Stomach (tissue), 9 donors: ENCODE measurements around the gene UBXN11. TPM values are rescaled to one million over a fixed set of nuclear protein-coding genes. Genes with fewer than 3 reads are reported as not detected.

Experiments used
- DNase-seq, 2 donors: peaks; one replicate each; pipeline versions ENCODE4 v3.0.0 to v3.0.0-alpha.2; 2013 to 2019
- H3K27ac ChIP-seq, 5 donors: fragments of 200-600 bp in 4 of 5; sonication (generic) in 4 of 5; one replicate each; pipeline ENCODE4 v1.5.1; 2013 to 2019; ENCODE audit warnings: mild to moderate bottlenecking in 1 of 5, moderate library complexity in 1 of 5
- H3K27me3 ChIP-seq, 3 donors: fragments of 200-600 bp; sonication (generic); one replicate each; pipeline ENCODE4 v1.5.1; 2017 to 2019; ENCODE audit warnings: mixed run types in 1 of 3
- H3K36me3 ChIP-seq, 4 donors: fragments of 200-600 bp; sonication (generic); 1 replicate in 3 of 4; 2 replicates in 1 of 4; pipeline ENCODE4 v1.5.1; 2016 to 2019
- H3K4me1 ChIP-seq, 4 donors: fragments of 200-600 bp; sonication (generic); one replicate each; pipeline ENCODE4 v1.5.1; 2016 to 2019
- H3K4me3 ChIP-seq, 4 donors: fragments of 200-600 bp; sonication (generic) in 3 of 4; one replicate each; pipeline ENCODE4 v1.5.1; 2016 to 2019; ENCODE audit warnings: mild to moderate bottlenecking in 1 of 4
- H3K9me3 ChIP-seq, 4 donors: fragments of 200-600 bp; sonication (generic); one replicate each; pipeline ENCODE4 v1.5.1; 2016 to 2019
- EP300 ChIP-seq: sonication (generic); formaldehyde crosslinking; IDR thresholded peaks from one replicate; pipeline ENCODE4 v1.6.1; 2017; ENCODE audit warnings: antibody characterized with exemption
- POLR2A ChIP-seq, 4 donors: fragments of 450-650 bp; IDR thresholded peaks; one replicate each; pipeline ENCODE4 v1.6.1; 2016; ENCODE audit warnings: antibody characterized with exemption in 4 of 4, control low read depth in 2 of 4, mild to moderate bottlenecking in 1 of 4, moderate library complexity in 1 of 4
- POLR2AphosphoS5 ChIP-seq, 3 donors: sonication (generic); formaldehyde crosslinking; IDR thresholded peaks; one replicate each; pipeline ENCODE4 v1.6.1; 2016; ENCODE audit warnings: antibody characterized with exemption in 3 of 3
- WGBS, 5 donors: extraction: QIAGEN DNeasy Blood & Tissue Kit in 3 of 5; methylation state at CpG; one replicate each; pipeline versions ENCODE4 v1.1.5 to v1.1.7; 2013 to 2018; 5-methylcytosine and 5-hydroxymethylcytosine counted together
- intact Hi-C: fragments of 100-400 bp; cut with DNase I; formaldehyde crosslinking; loops from one replicate; pipeline ENCODE4 v1.15.1; 2023; ENCODE audit warnings: low total_unique reads
- polyA plus RNA-seq, 3 donors: library from polyadenylated mRNA; stranded (reverse); fragments of 200-250 nt; gene quantifications; one replicate each; pipeline ENCODE4 v1.2.3, GENCODE V29; 2013
- total RNA-seq, 5 donors: library from RNA; depleted of rRNA; stranded (reverse); fragments of >200 nt; gene quantifications; one replicate each; pipeline versions ENCODE4 v1.1.0 to v1.2.3, GENCODE V29; 2014 to 2016
- TF ChIP-seq, protein P1 (sequence below), 7 experiments: fragments of 450-650 bp in 4 of 7; fragments of 200-600 bp in 3 of 7; sonication (generic) in 3 of 7; IDR thresholded peaks; one replicate each; pipeline ENCODE4 v1.5.1; 2016 to 2019; ENCODE audit warnings: antibody characterized with exemption in 7 of 7, control low read depth in 2 of 7, mild to moderate bottlenecking in 1 of 7
- donor health status: healthy with polysubstance abuse.
- donor health status: Bipolar disorder and iron deficiency.
- donor health status: healthy.

The UBXN11 gene
- total and polyA plus RNA-seq, 8 donors, result 7.3 to 26.3 (median 12.6) TPM

- DNase-seq, result no peak
- Histone ChIP-seq H3K9me3 (no peaks in the 10 kb centered on the region), H3K36me3 (no peaks in the 10 kb centered on the region), H3K27ac (no peak overlapping the region), H3K27me3 (peaks cover 0 to 14% (median 0%) of the 10 kb centered on the region in 3 donors), H3K4me1 (peaks cover 0 to 25% (median 10%) of the 10 kb centered on the region in 4 donors), H3K4me3 (no peak overlapping the region)
- TF ChIP-seq, protein P1, sequence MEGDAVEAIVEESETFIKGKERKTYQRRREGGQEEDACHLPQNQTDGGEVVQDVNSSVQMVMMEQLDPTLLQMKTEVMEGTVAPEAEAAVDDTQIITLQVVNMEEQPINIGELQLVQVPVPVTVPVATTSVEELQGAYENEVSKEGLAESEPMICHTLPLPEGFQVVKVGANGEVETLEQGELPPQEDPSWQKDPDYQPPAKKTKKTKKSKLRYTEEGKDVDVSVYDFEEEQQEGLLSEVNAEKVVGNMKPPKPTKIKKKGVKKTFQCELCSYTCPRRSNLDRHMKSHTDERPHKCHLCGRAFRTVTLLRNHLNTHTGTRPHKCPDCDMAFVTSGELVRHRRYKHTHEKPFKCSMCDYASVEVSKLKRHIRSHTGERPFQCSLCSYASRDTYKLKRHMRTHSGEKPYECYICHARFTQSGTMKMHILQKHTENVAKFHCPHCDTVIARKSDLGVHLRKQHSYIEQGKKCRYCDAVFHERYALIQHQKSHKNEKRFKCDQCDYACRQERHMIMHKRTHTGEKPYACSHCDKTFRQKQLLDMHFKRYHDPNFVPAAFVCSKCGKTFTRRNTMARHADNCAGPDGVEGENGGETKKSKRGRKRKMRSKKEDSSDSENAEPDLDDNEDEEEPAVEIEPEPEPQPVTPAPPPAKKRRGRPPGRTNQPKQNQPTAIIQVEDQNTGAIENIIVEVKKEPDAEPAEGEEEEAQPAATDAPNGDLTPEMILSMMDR (IDR thresholded peaks at IDR 0.05), result no peak
- TF ChIP-seq POLR2A (IDR thresholded peaks at IDR 0.05) (no peak), EP300 (no peak), POLR2AphosphoS5 (IDR thresholded peaks at IDR 0.05) (no peak)
- intact Hi-C loops, result loop anchor here (5.0 kb wide), 2 partner anchors 34 to 49 kb away; no protein-coding TSS in a partner anchor
- 49 to 78% (median 55%) methylated on average over 2 of the region's 2 CpGs for WGBS, 5 donors
Observed at GRCh38 chr1:26320896-26321295, 14.5 kb upstream of the UBXN11 start.

DNA sequence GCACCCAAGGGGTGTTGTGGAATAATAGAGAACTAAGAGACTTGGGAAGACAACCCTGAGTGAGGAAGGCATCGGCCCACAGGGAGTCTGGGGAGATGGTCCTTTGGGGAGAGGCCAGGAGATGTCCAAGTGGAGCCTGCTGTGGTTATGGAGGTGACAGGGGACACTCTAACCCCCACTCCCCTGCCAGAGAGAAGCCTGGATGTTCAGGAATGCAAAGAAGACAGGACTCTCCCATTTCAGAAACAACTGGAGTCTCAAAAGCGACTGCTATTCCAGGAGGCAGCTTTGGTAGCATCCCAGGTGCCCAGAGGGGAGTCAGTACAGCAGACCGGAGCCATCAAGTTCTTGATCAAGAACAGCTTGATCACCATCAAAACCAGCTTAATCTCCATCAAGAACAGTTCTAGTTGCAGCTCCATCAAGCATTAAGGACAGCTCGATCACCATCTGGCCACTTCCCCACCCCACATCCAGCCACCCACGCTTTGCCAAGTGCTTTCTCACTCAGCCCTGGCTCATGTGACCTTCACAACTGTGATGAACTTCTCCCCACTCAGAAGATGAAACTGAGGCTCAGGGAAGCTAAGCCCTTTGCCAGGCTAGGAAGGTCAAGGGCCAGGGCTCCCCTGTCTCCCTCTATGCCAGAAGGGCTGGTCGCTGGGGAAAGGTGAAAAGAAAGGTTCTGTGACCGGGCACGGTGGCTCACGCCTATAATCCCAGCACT, 12.1 kb upstream of the UBXN11 start:
- peak overlapping the region in 4 of 5 donors; percentile 44 to 73 (median 50) for H3K27ac ChIP-seq
- intact Hi-C loops, result no loop called here
- H3K36me3 ChIP-seq, result no peaks in the 10 kb centered on the region
- peaks cover 0 to 10% (median 0%) of the 10 kb centered on the region in 3 donors for H3K27me3 ChIP-seq
- WGBS, 5 donors, result 76 to 84% (median 80%) methylated on average over 9 of the region's 9 CpGs
- H3K4me3 ChIP-seq, result peak overlapping the region; percentile 8 to 40 (median 30)
- TF ChIP-seq EP300 (no peak), POLR2AphosphoS5 (IDR thresholded peaks at IDR 0.05) (no peak), POLR2A (IDR thresholded peaks at IDR 0.05) (no peak)
- TF ChIP-seq, protein P1 (IDR thresholded peaks at IDR 0.05), result no peak
- DNase-seq, result no peak
- peaks cover 0 to 35% (median 10%) of the 10 kb centered on the region in 4 donors for H3K4me1 ChIP-seq
- no peaks in the 10 kb centered on the region for H3K9me3 ChIP-seq

DNA sequence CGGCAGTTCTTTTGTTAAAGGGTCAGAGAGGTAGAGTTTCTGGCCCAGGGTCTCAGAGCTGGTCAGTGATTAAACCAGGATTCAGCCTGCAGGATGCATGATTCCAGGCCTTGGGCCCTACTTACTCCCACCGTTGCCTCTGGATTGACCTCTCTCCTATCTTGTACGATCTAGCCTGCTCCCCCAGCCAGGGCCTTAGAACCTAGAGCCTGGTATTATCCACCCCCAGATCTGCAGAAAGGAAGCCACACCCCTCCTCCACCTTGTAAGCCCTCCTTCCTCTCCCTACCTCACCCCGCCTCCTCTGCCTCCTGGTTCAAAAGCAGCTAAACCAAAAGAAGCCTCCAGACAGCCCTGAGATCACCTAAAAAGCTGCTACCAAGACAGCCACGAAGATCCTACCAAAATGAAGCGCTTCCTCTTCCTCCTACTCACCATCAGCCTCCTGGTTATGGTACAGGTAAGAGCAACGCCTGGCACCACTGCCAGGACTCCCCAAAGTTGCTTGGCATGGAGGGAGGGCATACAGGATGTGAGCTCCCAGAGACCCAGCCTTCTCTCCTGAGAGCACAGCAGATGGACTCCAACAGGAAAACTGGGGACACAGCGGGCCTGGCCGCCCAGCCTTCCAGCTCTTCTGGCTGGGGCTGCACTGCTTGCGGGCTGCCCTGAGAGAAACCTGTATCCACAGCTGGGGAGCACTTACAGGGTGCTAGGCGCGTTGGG, 11.3 kb upstream of the UBXN11 start, which contains the start of gene CD52:
TSS of gene CD52 (plus strand) at position 347 of the 726 bp plus-strand sequence. CDS start at position 407, 60 bp downstream.
- Histone ChIP-seq H3K4me3 (peak within 1 kb of the TSS; percentile 8 to 40 (median 30)), H3K4me1 (peaks cover 0 to 35% (median 10%) of the 10 kb centered on the region in 4 donors), H3K27ac (peak within 1 kb of the TSS in 4 of 5 donors; percentile 44 to 73 (median 50)), H3K27me3 (peaks cover 0 to 10% (median 0%) of the 10 kb centered on the region in 3 donors), H3K9me3 (no peaks in the 10 kb centered on the region), H3K36me3 (no peaks in the 10 kb centered on the region)
- TF ChIP-seq, protein P1 (IDR thresholded peaks at IDR 0.05), result no peak
- TF ChIP-seq POLR2AphosphoS5 (IDR thresholded peaks at IDR 0.05), result peak in 1 of 3 donors; percentile 6
- TF ChIP-seq EP300, result no peak
- TF ChIP-seq POLR2A (IDR thresholded peaks at IDR 0.05), result no peak
- intact Hi-C loops, result no loop called here
- 58 to 66% (median 65%) methylated on average over 12 of the region's 12 CpGs for WGBS, 5 donors
- DNase-seq, result peak; percentile 29 to 58

- TF ChIP-seq, protein P1 (IDR thresholded peaks at IDR 0.05), result no peak
- no peak for TF ChIP-seq POLR2AphosphoS5 (IDR thresholded peaks at IDR 0.05)
- no peak for TF ChIP-seq POLR2A (IDR thresholded peaks at IDR 0.05)
- no peak for TF ChIP-seq EP300
- H3K36me3 ChIP-seq, result no peaks in the 10 kb centered on the region
- H3K4me3 ChIP-seq, result no peak overlapping the region
- no peaks in the 10 kb centered on the region for H3K9me3 ChIP-seq
- peaks cover 0 to 34% (median 10%) of the 10 kb centered on the region in 4 donors for H3K4me1 ChIP-seq
- peak overlapping the region in 2 of 5 donors; percentile 48 to 73 for H3K27ac ChIP-seq
- WGBS, 5 donors, result 81 to 90% (median 85%) methylated on average over 2 of the region's 2 CpGs
- intact Hi-C loops, result no loop called here
- peaks cover 0 to 10% (median 0%) of the 10 kb centered on the region in 3 donors for H3K27me3 ChIP-seq
- no peak for DNase-seq
Observed at GRCh38 chr1:26317146-26317545, 10.7 kb upstream of the UBXN11 start.
